ENCODE data around the gene MEF2C. TPM values are rescaled to one million over a fixed set of nuclear protein-coding genes. Genes with fewer than 3 reads are reported as not detected.

The MEF2C gene
- 0.04 TPM in 1 of 5 replicates, not detected in the others for total RNA-seq (2022; extraction: Qiagen RNA extraction; ENCODE audit: low read depth)

GRCh38 chr5:88883059-88883835 lies at the start of gene MEF2C:
Gene MEF2C, minus strand, starts transcription at chr5:88883184. Its CDS starts 59,396 bp downstream, at chr5:88823788.

All from A549 treated with ZK216348 at 1 μM for 4 hours (cell line).